GM12878 (cell line): ENCODE data around the gene C2orf80. TPM values are rescaled to one million over a fixed set of nuclear protein-coding genes. Genes with fewer than 3 reads are reported as not detected.

Source experiments
- ATAC-seq: fragments of 200-7000 bp; cut with Tn5 transposase; 3 replicates; pipeline ENCODE4 v1.9.1; 2020; ENCODE audit warnings: mild to moderate bottlenecking, moderate library complexity
- BruUV-seq: library from RNA; stranded (reverse); fragments of 400-500 nt; replicated peaks from 2 replicates; lab custom pipeline; 2021; lab: Mats Ljungman, UMichigan
- CTCF ChIA-PET: fragments of 300-600 bp; sonication (Branson Sonifier 250); formaldehyde crosslinking; extraction: SDS; loops from one replicate; lab custom pipeline; 2021; ENCODE audit warnings: inconsistent platforms; lab: Yijun Ruan, JAX
- POLR2A ChIA-PET: fragments of 350-600 bp; formaldehyde crosslinking; extraction: SDS; loops from one replicate; lab custom pipeline; 2021; ENCODE audit warnings: inconsistent platforms; lab: Charles Lee
- RAD21 ChIA-PET: fragments of 300-600 bp; sonication (Branson Sonifier 250); formaldehyde crosslinking; loops from one replicate; lab custom pipeline; 2023; ENCODE audit warnings: antibody characterized with exemption; ENCODE audit not compliant: unreplicated experiment; lab: Charles Lee
- SMC1A ChIA-PET: fragments of 300-600 bp; sonication (Branson Sonifier 250); formaldehyde crosslinking; loops from one replicate; lab custom pipeline; 2023; ENCODE audit not compliant: unreplicated experiment, uncharacterized antibody; lab: Charles Lee
- DNase-seq: peaks from one replicate; pipeline ENCODE4 v3.0.0-alpha.2; 2011; ENCODE audit warnings: low read depth, low spot score
- FAIRE-seq: peaks from 3 replicates; lab custom pipeline; 2011; peaks lifted over from hg19 to GRCh38; lab: Jason Lieb, UNC
- H2AFZ ChIP-seq: 2 replicates; pipeline ENCODE4 v1.6.0; 2011; ENCODE audit warnings: low read depth, low read length, control low read depth; ENCODE audit not compliant: control insufficient read depth
- H3K27ac ChIP-seq: 2 replicates; pipeline ENCODE4 v1.5.1; 2011; ENCODE audit warnings: control low read depth; ENCODE audit not compliant: control insufficient read depth, insufficient read depth
- H3K27me3 ChIP-seq, 2 experiments: replicated peaks in 1 of 2; 2 replicates each; pipeline versions ENCODE4 v1.6.0 to v1.6.1; 2011; ENCODE audit warnings: low read length in 1 of 2; ENCODE audit not compliant: control insufficient read depth in 2 of 2, insufficient read depth in 2 of 2
- H3K36me3 ChIP-seq, 2 experiments: 2 replicates each; pipeline ENCODE4 v1.5.1; 2011; ENCODE audit warnings: low read length in 1 of 2; ENCODE audit not compliant: control insufficient read depth in 2 of 2, insufficient read depth in 2 of 2
- H3K4me1 ChIP-seq: 2 replicates; pipeline ENCODE4 v1.6.1; 2011; ENCODE audit warnings: mild to moderate bottlenecking, low read length, moderate library complexity, mixed read lengths; ENCODE audit not compliant: control insufficient read depth, insufficient read depth
- H3K4me2 ChIP-seq: 2 replicates; pipeline ENCODE4 v1.6.0; 2011; ENCODE audit warnings: control low read depth; ENCODE audit not compliant: control insufficient read depth, insufficient read depth
- H3K4me3 ChIP-seq: fragments of 200-600 bp; sonication (generic); 2 replicates; pipeline ENCODE4 v1.5.1; 2016
- H3K79me2 ChIP-seq: 2 replicates; pipeline ENCODE4 v1.6.0; 2011; ENCODE audit warnings: low read length; ENCODE audit not compliant: control insufficient read depth, insufficient read depth
- H3K9ac ChIP-seq: 2 replicates; pipeline ENCODE4 v1.8.0; 2011; ENCODE audit warnings: low read length, control low read depth, mixed read lengths; ENCODE audit not compliant: control insufficient read depth, insufficient read depth
- H3K9me3 ChIP-seq: replicated peaks from 3 replicates; pipeline ENCODE4 v1.5.1; 2011; ENCODE audit warnings: mild to moderate bottlenecking, low read length; ENCODE audit not compliant: control insufficient read depth, insufficient read depth
- H4K20me1 ChIP-seq: 2 replicates; pipeline ENCODE4 v1.6.0; 2011; ENCODE audit not compliant: control insufficient read depth, insufficient read depth
- ATF7 ChIP-seq: fragments of 450-650 bp; IDR thresholded peaks from 2 replicates; pipeline ENCODE4 v1.6.1; 2016; ENCODE audit warnings: low read depth, mild to moderate bottlenecking
- BACH1 ChIP-seq: fragments of 450-650 bp; IDR thresholded peaks from 2 replicates; pipeline ENCODE4 v1.6.1; 2017; ENCODE audit warnings: mild to moderate bottlenecking, borderline replicate concordance
- CBFB ChIP-seq: IDR thresholded peaks from 2 replicates; pipeline ENCODE4 v1.6.1; 2016; ENCODE audit warnings: antibody characterized with exemption, low read depth
- FOXK2 ChIP-seq: fragments of 450-650 bp; IDR thresholded peaks from 2 replicates; pipeline ENCODE4 v1.6.1; 2017; ENCODE audit warnings: mild to moderate bottlenecking, moderate library complexity
- IRF4 ChIP-seq: IDR thresholded peaks from 2 replicates; pipeline ENCODE4 v1.6.1; 2011; ENCODE audit warnings: low read depth, low read length
- MXI1 ChIP-seq: fragments of 150-350 bp; IDR thresholded peaks from 2 replicates; pipeline ENCODE4 v1.6.1; 2011; ENCODE audit warnings: low read depth, mild to moderate bottlenecking, inconsistent platforms, low read length, improper control_type of control experiment
- PAX5 ChIP-seq: IDR thresholded peaks from 2 replicates; pipeline ENCODE4 v1.6.1; 2011; ENCODE audit warnings: low read depth, low read length, borderline replicate concordance
- PML ChIP-seq: IDR thresholded peaks from 2 replicates; pipeline ENCODE4 v1.6.1; 2012; ENCODE audit warnings: low read length, inconsistent platforms
- TARDBP ChIP-seq: IDR thresholded peaks from 2 replicates; pipeline ENCODE4 v1.6.1; 2016; ENCODE audit warnings: borderline replicate concordance
- ZBED1 ChIP-seq: IDR thresholded peaks from 2 replicates; pipeline ENCODE4 v1.6.1; 2016; ENCODE audit warnings: borderline replicate concordance
- ZBTB4 ChIP-seq: fragments of 450-650 bp; formaldehyde crosslinking; IDR thresholded peaks from 2 replicates; pipeline ENCODE4 v1.4.0; 2022; ENCODE audit warnings: mild to moderate bottlenecking, moderate library complexity
- ZBTB40 ChIP-seq: fragments of 450-650 bp; IDR thresholded peaks from 2 replicates; pipeline ENCODE4 v1.6.1; 2016; ENCODE audit warnings: mild to moderate bottlenecking, moderate library complexity, borderline replicate concordance
- WGBS: methylation state at CpG from one replicate; pipeline ENCODE4 v1.1.6; 2016; ENCODE audit warnings: low lambda C conversion rate; ENCODE audit not compliant: insufficient replicate concordance, insufficient coverage; ENCODE audit errors: missing lambda C conversion rate; 5-methylcytosine and 5-hydroxymethylcytosine counted together
- in situ Hi-C: fragments of 300-500 bp; cut with MboI; formaldehyde crosslinking; loops from 9 replicates; pipeline ENCODE4 v1.14.3; 2018; ENCODE audit warnings: mixed read lengths
- intact Hi-C: fragments of 100-400 bp; cut with micrococcal nuclease; formaldehyde crosslinking; loops from one replicate; pipeline ENCODE4 v1.14.2; 2022; ENCODE audit not compliant: unreplicated experiment
- polyA plus RNA-seq, 11 experiments: library from polyadenylated mRNA; depleted of rRNA in 4 of 11; unstranded in 6 of 11; stranded (reverse) in 5 of 11; fragments of >200 nt; fragmentation: Nextera tagmentation in 4 of 11; fragmentation: Illumina TruSeq in 1 of 11; extraction: Ambion mirVana in 4 of 11; extraction: Trizol in 1 of 11; gene quantifications; 1 replicate in 1 of 11; 2 replicates in 10 of 11; pipeline versions ENCODE4 v1.2.1 to v1.2.3, GENCODE V29; 2011 to 2016; ENCODE audit warnings: inconsistent platforms in 2 of 11, missing spikeins in 2 of 11, low read depth in 1 of 11
- total RNA-seq, 4 experiments: library from RNA; depleted of rRNA in 3 of 4; stranded (reverse); fragments of >200 nt in 3 of 4; fragmentation: Illumina TruSeq in 1 of 4; extraction: Trizol in 1 of 4; gene quantifications; 2 replicates each; pipeline versions ENCODE4 v1.2.1 to v1.2.3, GENCODE V29; 2013 to 2021

The C2orf80 gene
- total and polyA plus RNA-seq, 10 of the 15 experiments (the other 5 are each of a cell fraction or from before 2014, with no cell fraction given), result not detected

GRCh38 chr2:208156439-208156838, 33.4 kb downstream of the C2orf80 start:
- Histone ChIP-seq H3K9ac (no peak overlapping the region), H3K4me2 (no peak overlapping the region), H3K36me3 (no peaks in the 10 kb centered on the region), H3K79me2 (no peaks in the 10 kb centered on the region), H3K4me1 (no peaks in the 10 kb centered on the region), H3K9me3 (no peaks in the 10 kb centered on the region), H4K20me1 (no peaks in the 10 kb centered on the region), H3K27me3 (no peaks in the 10 kb centered on the region; a peak in 2 of 4 replicates), H3K4me3 (no peak overlapping the region), H2AFZ (no peak overlapping the region), H3K27ac (no peak overlapping the region)
- RAD21 ChIA-PET, result no interaction called here
- no peak for TF ChIP-seq BACH1
- TF ChIP-seq ATF7, result no peak
- TF ChIP-seq IRF4, result no peak
- no peak for TF ChIP-seq PAX5
- TF ChIP-seq TARDBP, result no peak
- TF ChIP-seq CBFB, result no peak
- no peak for TF ChIP-seq ZBED1
- in situ Hi-C loops (no loop called here), intact Hi-C loops (no loop called here)
- SMC1A ChIA-PET, result interaction anchor here (0.7 kb wide), 1 partner anchor 14 kb away, joined by 3 read pairs; no protein-coding TSS in a partner anchor
- POLR2A ChIA-PET, result no interaction called here
- FAIRE-seq (no peak), ATAC-seq (no peak), DNase-seq (no peak)
- 0% methylated on average over 2 of the region's 2 CpGs for WGBS
- BruUV-seq, result no TSS peak
- CTCF ChIA-PET, result interaction anchor here (1.2 to 1.3 kb wide), 2 partner anchors 19 to 373 kb away, joined by 3 read pairs; no protein-coding TSS in a partner anchor

- CTCF ChIA-PET, result interaction anchor here (1.1 kb wide), 1 partner anchor 11 kb away, joined by 4 read pairs; no protein-coding TSS in a partner anchor
- ATAC-seq, result no peak
- no peak for FAIRE-seq
- no peak overlapping the region for H3K9ac ChIP-seq
- POLR2A ChIA-PET, result no interaction called here
- no peak for DNase-seq
- intact Hi-C loops, result no loop called here
- no TSS peak for BruUV-seq
- no peak overlapping the region for H2AFZ ChIP-seq
- H3K79me2 ChIP-seq, result no peaks in the 10 kb centered on the region
- H3K4me1 ChIP-seq, result no peaks in the 10 kb centered on the region
- no peak overlapping the region for H3K27ac ChIP-seq
- in situ Hi-C loops, result no loop called here
- no peaks in the 10 kb centered on the region; a peak in 2 of 4 replicates for H3K27me3 ChIP-seq
- no peaks in the 10 kb centered on the region for H4K20me1 ChIP-seq
- H3K4me3 ChIP-seq, result no peak overlapping the region
- SMC1A ChIA-PET, result interaction anchor here (0.7 kb wide), 1 partner anchor 229 kb away, joined by 3 read pairs; no protein-coding TSS in a partner anchor
- no peaks in the 10 kb centered on the region for H3K9me3 ChIP-seq
- no peak overlapping the region for H3K4me2 ChIP-seq
- H3K36me3 ChIP-seq, result no peaks in the 10 kb centered on the region
- RAD21 ChIA-PET, result interaction anchor here (0.6 kb wide), 1 partner anchor 824 kb away, joined by 3 read pairs; no protein-coding TSS in a partner anchor
- TF ChIP-seq FOXK2 (no peak), ATF7 (no peak), PML (no peak), ZBTB40 (no peak), ZBTB4 (CRISPR knock-in tag) (no peak), MXI1 (no peak)
These were observed 36.7 kb downstream of the C2orf80 start for GRCh38 chr2:208153156-208153555.
